Activated naive CD4-positive, alpha-beta T cell treated with anti-CD3 and anti-CD28 coated beads for 36 hours (primary cell): ENCODE results near the gene CRBN. TPM values are rescaled to one million over a fixed set of nuclear protein-coding genes. Genes with fewer than 3 reads are reported as not detected.

ENCODE experiments used
- CTCF ChIA-PET: fragments of 350-600 bp; sonication (Branson Sonifier 250); formaldehyde crosslinking; loops from one replicate; lab custom pipeline; 2021; ENCODE audit warnings: antibody characterized with exemption; lab: Charles Lee
- DNase-seq: peaks from one replicate; pipeline ENCODE4 v3.0.0-alpha.2; 2020
- H3K27ac Mint-ChIP-seq: one replicate; pipeline ENCODE4 v1.8.0; 2021; ENCODE audit warnings: mild to moderate bottlenecking, mixed read lengths
- H3K27me3 Mint-ChIP-seq: one replicate; pipeline ENCODE4 v1.8.0; 2021; ENCODE audit warnings: low read depth, mixed read lengths
- H3K36me3 Mint-ChIP-seq: one replicate; pipeline ENCODE4 v1.8.0; 2021; ENCODE audit warnings: low read depth, mixed read lengths
- H3K4me1 Mint-ChIP-seq: one replicate; pipeline ENCODE4 v1.8.0; 2021; ENCODE audit warnings: low read depth, mixed read lengths
- H3K4me3 Mint-ChIP-seq: one replicate; pipeline ENCODE4 v1.8.0; 2021; ENCODE audit warnings: mild to moderate bottlenecking, moderate library complexity, mixed read lengths
- H3K9me3 Mint-ChIP-seq: one replicate; pipeline ENCODE4 v1.8.0; 2021; ENCODE audit warnings: mixed read lengths
- intact Hi-C: fragments of 100-400 bp; cut with micrococcal nuclease; formaldehyde crosslinking; loops from one replicate; pipeline ENCODE4 v1.15.1; 2023
- total RNA-seq, 2 experiments: library from RNA; stranded (reverse); gene quantifications; one replicate each; pipeline ENCODE4 v1.2.3, GENCODE V29; 2021

Gene CRBN
- total RNA-seq, 2 experiments from 2014 or later = 44.1 to 48.0 TPM

- Mint-ChIP-seq H3K27ac (no peak overlapping the region), H3K27me3 (no peaks in the 10 kb centered on the region), H3K4me3 (no peak overlapping the region), H3K9me3 (no peaks in the 10 kb centered on the region), H3K4me1 (peaks cover 33% of the 10 kb centered on the region), H3K36me3 (no peaks in the 10 kb centered on the region)
- intact Hi-C loops = no loop called here
- DNase-seq = no peak
- CTCF ChIA-PET = no interaction called here
These were observed 15.4 kb upstream of the CRBN start for GRCh38 chr3:3194861-3195260.

- Mint-ChIP-seq H3K9me3 (peaks cover 4% of the 10 kb centered on the region), H3K27ac (peak overlapping the region; percentile 64), H3K4me1 (peaks cover 43% of the 10 kb centered on the region), H3K36me3 (no peaks in the 10 kb centered on the region), H3K27me3 (no peaks in the 10 kb centered on the region), H3K4me3 (peak overlapping the region; percentile 14)
- intact Hi-C loops = loop anchor here (2.0 kb wide), 1 partner anchor 607 kb away; the partner anchor contains the start of gene LRRN1
- no peak for DNase-seq
- CTCF ChIA-PET = interaction anchor here (0.6 to 1.7 kb wide), 8 partner anchors 8 to 1076 kb away, joined by 3 to 14 read pairs (median 4); no protein-coding TSS in a partner anchor
These were observed 12.8 kb upstream of the CRBN start for GRCh38 chr3:3192286-3192675.

GRCh38 chr3:3191675-3192285 is 12.3 kb upstream of the CRBN start:
- Mint-ChIP-seq H3K36me3 (no peaks in the 10 kb centered on the region), H3K4me3 (peak overlapping the region; percentile 14), H3K27me3 (no peaks in the 10 kb centered on the region), H3K4me1 (peaks cover 43% of the 10 kb centered on the region), H3K27ac (peak overlapping the region; percentile 64), H3K9me3 (peaks cover 7% of the 10 kb centered on the region)
- CTCF ChIA-PET = interaction anchor here (0.6 to 1.7 kb wide), 6 partner anchors 8 to 808 kb away, joined by 3 to 14 read pairs (median 4); no protein-coding TSS in a partner anchor
- intact Hi-C loops = loop anchor here (2.0 kb wide), 1 partner anchor 607 kb away; the partner anchor contains the start of gene LRRN1
- DNase-seq = peak; percentile 26

GRCh38 chr3:3189961-3190360 is 10.5 kb upstream of the CRBN start:
- Mint-ChIP-seq H3K9me3 (peaks cover 17% of the 10 kb centered on the region), H3K27me3 (no peaks in the 10 kb centered on the region), H3K4me1 (peaks cover 40% of the 10 kb centered on the region), H3K36me3 (no peaks in the 10 kb centered on the region), H3K27ac (no peak overlapping the region), H3K4me3 (no peak overlapping the region)
- CTCF ChIA-PET = interaction anchor here (1.1 to 2.4 kb wide), 3 partner anchors 9 to 11 kb away, joined by 3 to 17 read pairs (median 4); no protein-coding TSS in a partner anchor
- intact Hi-C loops = loop anchor here (1.0 kb wide), 1 partner anchor 9 kb away; no protein-coding TSS in a partner anchor
- DNase-seq = no peak

DNA sequence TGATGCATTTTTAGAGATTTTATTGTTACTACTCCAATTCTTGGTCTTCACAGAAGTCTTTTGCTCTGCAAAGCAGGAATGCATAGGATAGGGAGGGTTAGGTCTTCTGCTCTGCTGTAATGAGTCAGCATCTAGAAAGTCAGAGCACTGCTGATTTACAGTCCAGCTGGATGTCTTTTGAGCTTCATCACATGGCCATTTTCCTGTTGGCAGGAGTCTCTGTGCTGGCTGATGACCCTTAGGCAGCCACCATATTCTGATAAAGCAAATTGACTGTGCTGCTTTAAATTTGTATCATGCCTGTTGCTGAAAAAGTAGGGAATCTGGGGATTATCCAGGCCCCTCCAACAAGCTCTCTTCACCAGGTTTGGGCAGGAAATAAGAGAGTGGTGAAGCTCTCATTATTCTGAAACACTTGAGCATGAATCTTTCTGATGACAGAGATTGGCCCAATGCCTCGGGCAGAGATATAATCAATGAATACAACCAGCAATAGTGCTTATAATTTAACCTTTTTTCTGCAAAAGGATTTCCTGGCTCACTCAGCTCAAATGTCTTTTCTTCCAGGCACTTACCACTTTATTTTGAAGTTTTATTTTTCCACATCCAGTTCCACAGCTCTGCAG is 9.7 kb upstream of the CRBN start:
- H3K9me3 Mint-ChIP-seq = peaks cover 17% of the 10 kb centered on the region
- no peak overlapping the region for H3K4me3 Mint-ChIP-seq
- CTCF ChIA-PET = interaction anchor here (0.5 to 2.4 kb wide), 4 partner anchors 8 to 1437 kb away, joined by 3 to 17 read pairs (median 3); partner anchors contain the start of gene CRBN
- no peaks in the 10 kb centered on the region for H3K36me3 Mint-ChIP-seq
- H3K27me3 Mint-ChIP-seq = no peaks in the 10 kb centered on the region
- H3K4me1 Mint-ChIP-seq = peaks cover 40% of the 10 kb centered on the region
- DNase-seq = no peak
- no peak overlapping the region for H3K27ac Mint-ChIP-seq
- intact Hi-C loops = loop anchor here (1.0 kb wide), 1 partner anchor 8 kb away; no protein-coding TSS in a partner anchor

- Mint-ChIP-seq H3K36me3 (no peaks in the 10 kb centered on the region), H3K27ac (no peak overlapping the region), H3K4me3 (no peak overlapping the region), H3K4me1 (peaks cover 15% of the 10 kb centered on the region), H3K9me3 (peaks cover 17% of the 10 kb centered on the region), H3K27me3 (no peaks in the 10 kb centered on the region)
- intact Hi-C loops = no loop called here
- DNase-seq = no peak
- CTCF ChIA-PET = interaction anchor here (1.3 kb wide), 1 partner anchor 13 kb away, joined by 3 read pairs; no protein-coding TSS in a partner anchor
These were observed 5.4 kb upstream of the CRBN start for GRCh38 chr3:3184876-3185275.

DNA sequence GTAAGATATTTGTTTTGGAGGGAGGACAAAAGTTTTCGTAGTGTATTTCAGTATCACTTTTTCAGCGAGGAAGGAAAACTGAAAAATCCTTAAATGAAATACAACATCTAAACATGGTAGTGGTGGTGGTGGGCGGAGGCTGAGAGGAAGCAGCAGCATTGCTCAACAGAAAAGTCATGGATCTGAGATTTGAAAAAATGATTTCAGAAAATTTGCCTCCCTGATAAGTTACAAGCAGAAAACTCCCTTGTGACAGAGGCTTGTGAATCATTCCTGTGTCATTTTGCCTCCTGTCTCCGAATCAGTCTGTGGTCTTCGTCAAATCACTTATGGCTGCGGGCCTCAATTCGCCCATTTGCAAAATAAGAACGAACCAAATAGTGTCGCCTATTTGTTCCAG is 965 bp upstream of the CRBN start:
- H3K9me3 Mint-ChIP-seq = no peaks in the 10 kb centered on the region
- no peaks in the 10 kb centered on the region for H3K27me3 Mint-ChIP-seq
- H3K27ac Mint-ChIP-seq = no peak overlapping the region
- CTCF ChIA-PET = interaction anchor here (0.7 to 1.1 kb wide), 2 partner anchors 12 to 112 kb away, joined by 3 read pairs; no protein-coding TSS in a partner anchor
- intact Hi-C loops = no loop called here
- no peaks in the 10 kb centered on the region for H3K36me3 Mint-ChIP-seq
- peaks cover 40% of the 10 kb centered on the region for H3K4me1 Mint-ChIP-seq
- DNase-seq = no peak
- no peak overlapping the region for H3K4me3 Mint-ChIP-seq

GRCh38 chr3:3178498-3179328 is 778 bp downstream of the CRBN start:
- CTCF ChIA-PET = interaction anchor here (0.7 to 1.2 kb wide), 4 partner anchors 9 to 245 kb away, joined by 3 to 5 read pairs (median 3); no protein-coding TSS in a partner anchor
- H3K27ac Mint-ChIP-seq = peak overlapping the region; percentile 93
- DNase-seq = peak; percentile 25
- peak overlapping the region; percentile 93 for H3K4me3 Mint-ChIP-seq
- intact Hi-C loops = loop anchor here (1.0 to 5.0 kb wide), 9 partner anchors 13 to 1944 kb away; partner anchors contain the start of genes ARL8B, ITPR1, LRRN1 and SETMAR
- H3K27me3 Mint-ChIP-seq = no peaks in the 10 kb centered on the region
- H3K36me3 Mint-ChIP-seq = peaks cover 6% of the 10 kb centered on the region
- H3K4me1 Mint-ChIP-seq = peaks cover 53% of the 10 kb centered on the region
- H3K9me3 Mint-ChIP-seq = no peaks in the 10 kb centered on the region

DNA sequence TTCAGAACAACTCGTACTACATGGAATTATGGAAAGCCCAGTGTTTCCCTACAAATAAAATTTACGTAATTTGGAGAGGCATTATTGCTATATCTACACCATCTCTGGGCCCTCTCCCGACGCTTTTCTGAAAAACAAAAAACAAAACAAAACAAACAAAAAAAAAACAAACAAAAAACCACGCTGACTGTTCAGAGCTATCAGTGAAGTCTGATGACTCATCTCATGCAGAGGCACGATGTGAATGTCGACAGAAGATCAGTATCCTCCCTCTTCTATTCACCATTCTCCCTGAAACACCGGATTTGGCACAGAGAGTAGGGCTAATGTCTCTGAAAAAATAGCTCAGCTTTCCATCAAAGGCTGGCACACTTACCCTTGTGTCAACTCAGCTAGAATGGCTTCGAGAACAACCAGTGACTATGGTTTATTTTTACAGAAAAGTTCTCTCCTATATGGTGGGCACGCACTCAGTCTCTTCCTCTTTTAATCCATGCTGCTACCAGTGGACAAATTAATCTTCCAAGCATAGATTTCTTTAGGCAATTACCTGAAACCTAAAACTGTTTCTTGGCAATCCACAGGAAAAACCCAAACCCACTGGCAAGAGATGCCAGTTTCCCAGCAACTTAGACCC is 1.5 kb downstream of the CRBN start:
- CTCF ChIA-PET = interaction anchor here (0.6 to 1.4 kb wide), 6 partner anchors 9 to 1834 kb away, joined by 3 to 6 read pairs (median 4); no protein-coding TSS in a partner anchor
- peaks cover 6% of the 10 kb centered on the region for H3K36me3 Mint-ChIP-seq
- H3K4me3 Mint-ChIP-seq = peak overlapping the region; percentile 93
- peak overlapping the region; percentile 93 for H3K27ac Mint-ChIP-seq
- DNase-seq = peak; percentile 30
- H3K27me3 Mint-ChIP-seq = no peaks in the 10 kb centered on the region
- peaks cover 60% of the 10 kb centered on the region for H3K4me1 Mint-ChIP-seq
- intact Hi-C loops = loop anchor here (1.0 to 5.0 kb wide), 7 partner anchors 13 to 1944 kb away; partner anchors contain the start of genes ARL8B, ITPR1 and LRRN1
- H3K9me3 Mint-ChIP-seq = no peaks in the 10 kb centered on the region

DNA sequence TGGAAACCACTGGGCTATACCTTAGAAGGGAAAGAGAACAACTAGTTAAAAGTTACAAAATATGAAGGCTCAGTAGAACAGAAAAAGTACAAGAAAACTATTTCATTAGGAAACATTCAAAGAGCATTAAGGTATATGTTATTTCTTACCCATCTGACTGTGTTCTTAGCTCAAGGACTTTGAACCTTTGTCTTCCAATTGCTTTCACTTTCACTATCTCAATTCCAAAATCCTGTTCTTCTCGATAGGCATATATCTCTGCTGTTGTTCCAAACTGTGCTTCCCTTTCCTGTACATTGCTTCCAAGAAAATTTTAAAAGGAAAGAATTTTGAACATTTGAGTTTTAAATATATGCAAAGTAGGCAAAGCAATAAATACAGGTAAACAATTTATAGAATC is 6.9 kb downstream of the CRBN start:
- Mint-ChIP-seq H3K4me1 (peaks cover 64% of the 10 kb centered on the region), H3K36me3 (peaks cover 18% of the 10 kb centered on the region), H3K27ac (peak overlapping the region; percentile 93), H3K27me3 (no peaks in the 10 kb centered on the region), H3K9me3 (no peaks in the 10 kb centered on the region), H3K4me3 (peak overlapping the region; percentile 65)
- CTCF ChIA-PET = interaction anchor here (0.7 to 2.4 kb wide), 7 partner anchors 9 to 1129 kb away, joined by 3 to 11 read pairs (median 6); no protein-coding TSS in a partner anchor
- no peak for DNase-seq
- intact Hi-C loops = loop anchor here (1.0 kb wide), 1 partner anchor 46 kb away; the partner anchor contains the start of gene TRNT1

GRCh38 chr3:3170998-3171397 is 8.5 kb downstream of the CRBN start:
- CTCF ChIA-PET = interaction anchor here (0.9 to 2.4 kb wide), 7 partner anchors 11 to 37 kb away, joined by 3 to 11 read pairs (median 4); no protein-coding TSS in a partner anchor
- intact Hi-C loops = loop anchor here (1.0 to 2.0 kb wide), 2 partner anchors 142 to 406 kb away; no protein-coding TSS in a partner anchor
- Mint-ChIP-seq H3K4me1 (peaks cover 60% of the 10 kb centered on the region), H3K36me3 (peaks cover 26% of the 10 kb centered on the region), H3K9me3 (no peaks in the 10 kb centered on the region), H3K4me3 (no peak overlapping the region), H3K27ac (peak overlapping the region; percentile 93), H3K27me3 (no peaks in the 10 kb centered on the region)
- DNase-seq = peak; percentile 29
